HG03045 (cell line): ENCODE results near the gene OSBPL5.
"Not testable (repeated sequence)": the region's sequence is repeated elsewhere in the genome, so short reads cannot be mapped to it uniquely, and the experiment has no call there.

Source experiments
- ATAC-seq: cut with Tn5 transposase; IDR thresholded peaks from one replicate; pipeline ENCODE4 v1.9.1; 2021; ENCODE audit warnings: mild to moderate bottlenecking, moderate library complexity; ENCODE audit not compliant: unreplicated experiment

The OSBPL5 gene

DNA sequence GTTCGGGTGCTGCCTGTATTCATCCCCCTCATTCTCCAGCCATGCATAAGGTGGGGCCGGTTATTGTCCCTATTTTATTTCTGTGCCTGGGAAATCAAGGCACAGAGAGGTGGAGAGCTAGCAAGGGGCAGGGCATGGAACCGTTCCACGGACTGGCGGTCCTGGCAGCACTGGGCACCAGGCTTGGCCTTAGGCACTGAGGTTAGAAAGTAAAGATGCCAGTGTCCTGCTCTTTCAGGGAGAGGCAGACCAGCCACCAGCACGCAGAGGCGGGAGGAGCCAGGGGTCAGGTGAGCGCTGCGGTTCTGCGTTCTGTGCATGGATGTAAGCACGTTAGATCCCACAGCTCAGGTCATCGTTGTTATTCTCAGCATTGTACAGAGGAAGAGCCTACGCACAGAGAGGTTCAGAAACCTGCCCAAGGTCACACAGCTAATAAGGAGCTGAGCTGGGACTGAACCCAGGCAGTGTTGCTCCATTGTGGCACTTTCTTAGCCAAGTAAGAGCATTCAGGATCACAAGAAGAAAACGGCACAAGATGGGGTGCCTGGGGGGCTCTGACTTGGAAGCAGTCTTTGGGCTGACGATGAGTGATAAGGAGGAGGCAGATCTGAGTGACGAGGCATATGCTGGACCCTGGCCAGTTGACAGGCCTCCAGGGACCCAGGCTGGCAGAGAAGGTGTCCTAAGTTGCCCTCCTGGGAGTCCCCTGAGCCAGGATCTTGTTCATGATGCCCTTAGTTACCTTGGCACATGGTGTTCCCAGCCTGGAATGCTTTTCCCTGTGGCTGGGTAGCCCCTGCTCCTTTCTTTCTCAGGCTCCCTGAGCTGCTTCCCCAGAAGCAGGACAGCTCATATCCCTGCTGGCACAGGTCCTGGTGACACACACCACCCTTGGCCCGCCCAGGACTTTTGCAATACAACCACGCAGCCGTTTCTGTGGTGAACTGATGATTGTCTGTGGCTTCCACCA lies 41.1 kb downstream of the OSBPL5 start:
- ATAC-seq = no peak

GRCh38 chr11:3123305-3123704 lies 41.8 kb downstream of the OSBPL5 start:
- ATAC-seq = no peak

DNA sequence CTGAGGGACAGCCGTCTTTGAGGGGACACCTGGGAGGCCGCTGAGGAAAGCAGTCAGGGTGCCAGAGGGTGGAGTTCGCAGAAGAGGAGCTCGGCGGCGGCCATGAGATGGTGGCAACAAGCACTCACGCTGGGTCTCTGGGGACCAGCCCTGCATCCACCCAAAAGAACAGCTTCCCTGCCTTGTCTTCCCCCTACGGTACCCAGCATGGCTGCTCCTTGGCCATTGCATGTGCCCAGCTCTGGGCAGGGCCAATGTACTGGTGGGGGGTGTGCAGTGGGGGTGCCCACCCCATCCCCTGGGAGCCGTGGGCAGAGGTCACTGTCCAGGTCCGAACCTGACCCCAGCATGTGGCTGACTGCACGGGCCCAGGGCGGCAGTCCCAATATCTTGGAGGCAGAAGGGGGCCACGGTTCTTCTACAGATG lies 42.3 kb downstream of the OSBPL5 start:
- ATAC-seq = no peak

DNA sequence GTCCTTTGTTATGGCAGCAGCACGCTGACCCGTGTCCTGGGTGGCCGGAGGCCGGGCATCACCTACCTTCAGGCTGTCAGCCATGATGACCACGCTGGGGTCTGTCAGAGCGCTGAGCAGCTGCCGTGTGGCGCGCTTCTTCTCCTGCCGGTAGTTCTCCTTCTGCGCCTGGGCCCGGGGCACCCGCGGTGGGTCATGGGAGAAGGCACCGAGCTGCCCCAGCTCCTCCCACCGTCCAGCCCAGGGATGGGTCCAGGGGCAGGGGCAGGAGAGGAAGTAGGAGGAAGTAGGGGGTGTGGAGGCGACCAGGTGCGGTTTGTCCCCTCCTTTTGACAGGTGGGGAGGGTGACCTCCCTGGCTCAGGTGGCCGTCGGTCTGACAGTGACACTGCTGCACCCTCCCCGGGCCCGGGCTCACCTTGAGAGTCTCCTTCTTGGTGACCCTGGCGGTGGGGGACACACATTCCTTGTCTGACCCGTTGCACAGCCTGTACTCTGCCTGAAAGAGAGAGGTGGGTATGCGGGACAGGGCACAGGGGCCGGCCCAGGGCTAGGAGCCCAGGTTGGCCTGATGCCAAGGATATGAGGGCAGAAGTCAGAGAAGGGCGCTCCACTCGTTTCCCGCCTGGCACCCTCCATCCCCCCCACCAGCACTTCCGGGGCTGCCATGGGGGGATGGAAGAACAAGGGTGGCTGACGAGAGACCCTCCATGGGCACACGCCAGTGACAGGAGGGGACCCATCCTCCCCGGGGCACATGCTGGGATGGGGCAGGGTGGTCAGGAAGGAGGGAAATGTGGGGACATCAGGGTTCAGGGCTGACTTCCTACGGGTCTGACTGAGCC lies 43.0 kb downstream of the OSBPL5 start:
- ATAC-seq = no peak

- no peak for ATAC-seq
Observed at GRCh38 chr11:3121416-3121815, 43.7 kb downstream of the OSBPL5 start.

GRCh38 chr11:3120071-3120792 lies 44.9 kb downstream of the OSBPL5 start:
- no peak for ATAC-seq

DNA sequence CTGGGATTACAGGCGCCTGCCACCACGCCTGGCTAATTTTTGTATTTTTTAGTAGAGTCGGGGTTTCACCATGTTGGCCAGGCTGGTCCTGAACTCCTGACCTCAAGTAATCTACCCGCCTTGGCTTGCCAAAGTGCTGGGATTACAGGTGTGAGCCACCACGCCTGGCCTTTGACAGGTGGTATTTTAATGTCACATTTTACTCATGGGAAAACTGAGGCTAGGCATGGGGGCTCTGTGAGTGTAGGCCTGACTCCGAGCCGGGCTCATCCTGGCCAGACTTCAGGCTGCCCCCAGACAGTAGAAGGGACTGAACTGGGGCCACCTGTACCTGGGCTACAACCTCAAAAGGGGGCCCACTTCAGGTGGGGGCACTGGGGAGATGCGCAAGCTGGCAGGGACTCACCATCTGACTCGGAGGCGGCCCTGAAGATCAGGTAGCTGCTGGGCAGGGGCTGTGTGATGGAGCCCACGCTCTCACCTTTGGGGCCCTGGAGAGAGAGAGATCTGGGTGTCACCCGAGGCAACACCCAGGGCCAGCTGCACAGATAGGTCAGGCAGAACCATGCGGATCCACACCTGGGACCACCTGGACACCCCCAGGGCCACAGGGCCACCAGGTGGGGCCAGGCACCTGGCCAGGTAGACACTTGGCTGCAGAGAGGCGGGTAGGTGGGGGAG lies 45.8 kb downstream of the OSBPL5 start:
- ATAC-seq = no peak

- ATAC-seq = no peak
Observed at GRCh38 chr11:3115321-3115720, 49.8 kb downstream of the OSBPL5 start.

DNA sequence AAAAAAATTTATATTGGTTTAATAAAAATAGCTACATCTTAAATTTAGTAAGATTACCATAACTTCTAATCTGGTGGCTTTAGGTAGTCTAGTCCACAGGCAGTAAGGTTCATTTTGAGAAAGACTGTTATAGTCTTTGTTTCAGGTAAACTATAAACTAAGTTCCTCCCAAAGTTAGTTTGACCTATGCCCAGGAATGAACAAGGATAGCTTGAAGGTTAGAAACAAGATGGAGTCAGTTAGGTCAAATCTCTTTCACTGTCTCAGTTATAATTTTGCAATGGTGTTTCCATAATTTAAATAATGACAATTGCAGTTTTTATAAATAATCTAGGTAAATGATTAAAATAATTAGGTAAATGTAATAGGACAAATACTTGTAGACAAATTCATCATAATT lies 51.4 kb downstream of the OSBPL5 start:
- not testable (repeated sequence) for ATAC-seq

GRCh38 chr11:3111919-3112690 lies 53.0 kb downstream of the OSBPL5 start:
- no peak for ATAC-seq

GRCh38 chr11:3111466-3111865 lies 53.6 kb downstream of the OSBPL5 start:
- ATAC-seq = no peak

- no peak for ATAC-seq
Observed at GRCh38 chr11:3109921-3110706, 55.0 kb downstream of the OSBPL5 start.

DNA sequence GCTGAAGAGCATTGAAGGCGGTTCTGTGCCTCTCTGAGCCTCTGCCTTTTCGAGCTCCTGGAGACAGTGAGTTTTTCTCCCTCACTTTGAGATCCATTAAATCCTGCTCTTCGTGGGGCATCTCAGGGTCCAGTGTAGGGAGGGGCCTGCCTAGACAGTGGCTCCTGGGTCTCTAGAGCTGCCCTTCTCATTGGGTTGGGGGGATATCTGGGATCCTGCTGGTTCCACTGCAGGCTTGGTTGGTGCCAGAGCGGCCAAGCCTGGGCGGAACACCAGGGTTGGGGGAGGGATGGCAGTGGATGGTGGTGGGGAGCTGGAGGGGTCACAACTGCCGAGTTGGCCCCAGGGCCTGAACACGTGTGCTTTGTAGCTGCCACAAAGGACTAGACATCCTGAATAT lies 55.7 kb downstream of the OSBPL5 start:
- no peak for ATAC-seq

GRCh38 chr11:3108183-3108721 lies 56.9 kb downstream of the OSBPL5 start:
- ATAC-seq = no peak

DNA sequence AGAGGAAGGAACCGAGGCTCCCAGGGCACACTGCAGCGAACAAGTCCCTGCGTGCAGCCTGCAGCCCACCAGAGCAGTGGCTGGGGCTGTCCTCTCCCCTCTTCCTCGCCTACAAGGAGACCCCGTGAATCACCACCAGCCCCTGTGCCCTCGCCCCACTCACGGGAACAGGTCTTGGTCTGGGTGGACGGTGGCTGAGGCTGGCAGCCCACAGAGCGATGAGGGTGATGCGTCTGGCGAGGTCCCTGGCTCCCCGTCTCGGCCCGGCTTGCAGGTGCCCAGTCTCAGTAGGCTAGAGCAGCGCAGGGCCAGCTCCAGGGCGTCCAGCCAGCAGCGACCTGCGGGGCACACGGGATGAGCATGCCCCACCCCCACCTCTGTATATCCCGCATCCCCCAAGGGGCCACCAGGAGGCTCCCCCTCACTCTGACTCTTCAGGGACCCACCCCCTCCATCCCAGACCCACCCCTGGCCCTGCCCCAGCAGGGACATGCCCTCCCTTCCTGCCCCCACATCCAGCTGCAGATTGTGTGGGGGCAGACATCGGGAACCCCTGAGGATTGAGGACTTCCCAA lies 57.4 kb downstream of the OSBPL5 start:
- no peak for ATAC-seq

- ATAC-seq = no peak
Observed at GRCh38 chr11:3106736-3107524, 58.2 kb downstream of the OSBPL5 start.
